ENCODE results near the gene KIAA1958.
"Not testable (repeated sequence)": the region's sequence is repeated elsewhere in the genome, so short reads cannot be mapped to it uniquely, and the experiment has no call there.

Gene KIAA1958

DNA sequence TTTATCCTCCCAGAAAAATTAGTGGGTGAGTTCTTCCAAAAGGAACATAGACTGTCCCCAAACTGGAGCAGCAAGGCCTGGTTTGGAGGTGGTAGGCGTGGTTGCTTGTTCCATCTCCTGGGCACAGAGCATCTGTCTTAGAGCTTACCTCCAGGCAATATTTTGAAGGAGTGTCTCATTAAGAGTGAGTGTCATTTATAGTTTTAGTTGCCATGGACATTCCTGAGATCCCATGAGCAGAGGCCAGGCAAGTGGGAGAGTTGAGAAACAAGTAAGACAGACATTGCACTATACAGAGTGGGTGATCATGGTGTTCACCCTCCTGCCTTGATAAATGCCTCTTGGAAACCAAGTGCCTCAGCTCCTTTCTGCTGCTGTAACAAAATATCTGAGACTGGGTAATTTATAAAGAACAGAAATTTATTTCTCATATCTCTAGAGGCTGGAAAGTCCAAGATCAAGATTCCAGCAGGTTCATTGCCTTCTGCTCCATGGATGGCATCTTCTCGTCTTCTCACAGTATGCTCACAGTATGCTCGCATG lies 68.5 kb downstream of the KIAA1958 start:
- in situ Hi-C loops (cut with MboI; ENCODE audit: low sequenced_read_pairs) = no loop called here

DNA sequence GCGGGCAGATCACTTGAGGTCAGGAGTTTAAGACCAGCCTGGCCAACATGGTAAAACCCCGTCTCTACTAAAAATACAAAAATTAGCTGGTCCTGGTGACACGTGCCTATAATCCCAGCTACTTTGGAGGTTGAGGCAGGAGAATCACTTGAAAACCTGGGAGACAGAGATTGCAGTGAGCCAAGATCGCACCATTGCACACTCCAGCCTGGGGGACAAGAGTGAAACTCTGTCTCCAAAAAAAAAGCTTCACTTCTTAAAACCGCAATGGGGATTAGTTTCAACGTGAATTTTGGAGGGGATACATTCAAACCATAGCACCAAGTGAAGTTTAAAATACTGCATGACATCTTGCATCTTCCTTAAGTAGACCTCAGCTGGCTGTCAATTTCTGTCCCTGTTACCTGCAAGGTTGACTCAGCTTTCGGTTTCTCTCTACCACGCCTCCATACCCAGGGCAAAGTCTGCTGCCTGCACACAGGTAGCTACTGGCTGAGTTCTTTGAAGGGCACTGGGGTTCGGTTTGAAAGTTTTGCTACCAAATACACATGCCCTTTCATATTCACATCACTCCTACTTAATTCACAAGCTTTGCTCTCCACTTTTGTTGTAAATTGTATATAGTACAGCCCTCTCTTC lies 69.3 kb downstream of the KIAA1958 start:
- in situ Hi-C loops (cut with MboI; ENCODE audit: low sequenced_read_pairs) = no loop called here

DNA sequence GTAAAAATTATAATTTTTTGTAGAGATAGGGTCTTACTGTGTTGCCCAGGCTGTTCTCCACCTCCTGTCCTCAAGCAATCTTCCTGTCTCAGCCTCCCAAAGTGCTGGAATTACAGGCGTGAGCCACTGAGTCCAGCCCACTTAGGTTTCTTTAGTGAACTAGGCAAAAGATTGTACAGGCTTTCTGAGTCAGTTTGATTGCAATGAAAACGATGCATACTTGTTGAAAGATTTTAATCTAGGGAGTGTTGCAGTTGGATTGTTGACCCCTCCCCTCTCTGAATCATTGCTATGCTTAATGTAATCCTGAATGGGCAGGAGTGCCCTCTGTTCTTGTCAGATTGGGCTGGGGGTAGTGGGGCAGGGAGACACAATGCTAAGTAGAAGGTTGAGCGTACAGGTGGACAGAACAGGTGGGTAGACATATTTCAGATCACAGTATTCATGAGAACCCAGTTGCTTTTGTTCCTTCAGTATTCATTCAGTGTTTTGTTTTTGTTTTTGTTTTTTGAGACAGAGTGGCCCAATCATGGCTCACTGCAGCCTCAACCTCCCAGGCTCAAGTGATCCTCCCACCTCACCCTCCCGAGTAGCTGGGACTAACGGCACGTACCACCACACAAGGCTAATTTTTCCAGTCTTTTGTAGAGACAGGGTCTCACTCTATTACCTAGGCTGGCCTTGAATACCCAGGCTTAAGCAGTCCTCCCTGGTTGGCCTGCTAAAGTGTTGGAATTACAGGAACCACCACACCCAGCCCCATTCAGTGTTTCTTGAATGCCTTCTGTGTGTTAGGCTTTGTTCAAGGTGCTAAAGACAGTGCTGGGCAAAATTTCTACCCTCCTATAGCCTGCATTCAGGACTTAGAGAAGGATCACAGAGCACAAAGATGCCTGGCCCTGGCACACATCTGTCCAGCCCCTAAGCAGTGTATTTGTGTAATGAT lies 70.1 kb downstream of the KIAA1958 start:
- in situ Hi-C loops (cut with MboI; ENCODE audit: low sequenced_read_pairs) = no loop called here

DNA sequence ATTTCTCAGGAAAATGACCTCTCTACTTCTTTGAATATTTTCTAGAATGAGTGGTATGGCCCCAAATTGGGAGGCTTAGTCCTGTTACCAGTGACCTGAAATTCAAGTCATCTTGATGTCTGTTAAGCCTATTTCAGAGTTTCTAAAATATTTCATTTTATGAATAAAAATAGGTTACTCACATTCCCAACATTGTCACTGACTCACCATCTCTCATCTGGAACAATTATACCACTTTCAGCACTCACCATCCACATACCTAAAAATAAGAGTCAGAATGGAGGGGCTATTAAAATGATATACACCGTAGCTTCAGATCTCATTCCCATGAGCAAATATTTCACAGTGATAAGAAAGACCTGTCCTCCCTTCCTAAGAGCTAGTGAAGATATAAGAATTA lies 71.8 kb downstream of the KIAA1958 start:
- in situ Hi-C loops (cut with MboI; ENCODE audit: low sequenced_read_pairs) = no loop called here

DNA sequence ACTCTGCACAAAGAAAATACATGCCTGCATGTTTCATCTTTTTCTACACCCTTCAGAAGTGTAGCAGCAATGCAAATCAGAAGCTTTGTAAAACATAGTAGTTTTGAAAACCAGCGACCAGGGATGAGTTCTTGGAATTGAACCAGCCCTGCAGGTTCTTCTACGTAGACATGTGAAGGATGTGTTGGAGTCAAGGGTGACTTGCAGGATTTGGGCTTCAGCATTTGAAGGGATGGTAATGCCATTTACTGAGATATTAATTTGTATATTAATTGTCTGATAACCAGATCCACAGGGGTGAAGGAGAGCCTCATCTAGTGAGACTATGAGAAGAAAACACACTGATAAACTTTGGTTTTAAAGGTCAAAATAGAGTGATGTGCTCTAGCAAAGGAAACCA lies 72.4 kb downstream of the KIAA1958 start:
- in situ Hi-C loops (cut with MboI; ENCODE audit: low sequenced_read_pairs) = no loop called here

DNA sequence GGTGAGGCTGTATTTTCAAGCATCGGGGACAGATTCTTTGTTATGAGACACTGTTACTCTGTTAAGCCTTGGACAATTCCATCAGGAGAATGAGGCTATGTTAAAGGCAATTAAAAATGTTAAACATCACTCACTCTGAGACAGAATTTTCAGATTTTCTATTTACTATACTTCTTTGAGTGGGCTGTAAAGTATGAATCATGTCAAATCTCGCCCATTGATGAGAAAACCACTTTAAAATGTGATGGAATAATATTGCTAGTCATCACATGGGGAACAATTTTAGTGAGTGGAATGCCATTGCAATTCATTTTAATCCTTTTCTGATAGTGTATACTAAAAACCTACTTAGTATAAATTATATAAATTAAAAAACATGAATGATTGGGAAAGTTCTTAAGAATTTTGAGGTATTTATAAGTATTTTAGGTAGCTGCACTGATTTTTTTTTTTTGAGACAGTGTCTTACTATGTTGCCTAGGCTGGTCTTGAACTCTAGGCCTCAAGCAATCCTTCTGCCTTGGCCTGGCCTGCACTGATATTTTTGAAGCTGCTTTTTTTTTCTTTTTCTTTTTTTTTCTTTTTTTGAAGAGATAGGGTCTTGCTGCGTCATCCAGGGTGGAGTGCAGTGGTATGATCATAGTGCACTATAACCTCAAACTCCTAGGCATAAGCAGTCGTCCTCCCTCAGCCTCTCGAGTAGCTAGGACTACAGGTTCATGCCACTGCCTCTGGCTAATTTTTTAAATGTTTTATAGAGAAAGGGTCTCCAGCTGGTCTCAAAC lies 73.2 kb downstream of the KIAA1958 start:
- in situ Hi-C loops (cut with MboI; ENCODE audit: low sequenced_read_pairs) = no loop called here

DNA sequence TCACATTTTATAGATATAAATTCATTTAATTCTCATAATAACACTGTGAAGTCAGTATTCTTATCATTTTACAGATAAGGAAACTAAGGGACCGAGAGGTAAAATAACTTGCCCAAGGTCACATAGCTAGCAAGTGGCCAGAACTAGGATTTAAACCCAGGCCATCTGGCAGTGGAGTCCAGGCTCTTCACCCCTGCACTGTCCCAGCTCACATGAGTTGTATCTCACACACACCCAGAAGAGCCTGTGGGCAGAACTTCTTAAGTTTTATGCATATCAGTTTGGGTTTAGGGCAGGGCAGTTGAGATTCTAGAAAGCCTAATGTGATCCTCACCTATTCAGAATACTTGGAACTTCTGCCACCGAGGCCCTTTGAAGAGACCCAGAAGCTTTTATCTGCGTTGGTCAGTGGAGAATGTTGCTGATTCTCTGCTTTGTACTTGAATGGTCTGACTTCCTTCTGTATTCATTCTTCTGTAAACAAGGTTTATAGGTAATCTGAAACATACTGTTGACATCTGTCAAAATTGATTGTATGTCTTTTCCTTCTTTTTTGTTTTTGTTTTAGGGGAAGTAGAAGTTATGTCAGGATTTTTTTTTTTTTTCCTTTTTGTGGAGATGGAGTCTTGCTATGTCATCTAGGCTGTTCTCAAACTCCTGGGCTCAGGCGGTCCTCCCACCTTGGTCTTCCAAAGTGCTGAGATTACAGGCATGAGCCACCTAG lies 75.8 kb downstream of the KIAA1958 start:
- in situ Hi-C loops (cut with MboI; ENCODE audit: low sequenced_read_pairs) = no loop called here

DNA sequence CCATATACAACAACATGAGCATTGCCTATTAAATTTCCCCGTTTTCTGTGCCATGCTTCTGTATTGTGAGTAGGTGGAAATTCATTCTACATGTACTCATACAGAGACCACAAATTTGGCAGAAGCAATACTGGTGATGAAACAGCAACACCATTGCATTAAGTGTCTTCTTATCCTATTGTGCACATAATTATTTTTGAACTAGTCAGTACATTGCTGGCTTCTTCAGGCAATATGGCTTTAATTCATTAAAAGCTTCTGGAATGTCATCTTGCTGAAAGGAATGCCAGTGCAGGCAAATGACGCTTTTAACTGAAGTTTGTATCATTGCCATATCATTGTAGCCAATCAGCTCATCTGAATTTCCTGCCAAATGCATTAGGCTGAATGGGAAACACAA lies 82.6 kb downstream of the KIAA1958 start:
- in situ Hi-C loops (cut with MboI; ENCODE audit: low sequenced_read_pairs) = no loop called here

DNA sequence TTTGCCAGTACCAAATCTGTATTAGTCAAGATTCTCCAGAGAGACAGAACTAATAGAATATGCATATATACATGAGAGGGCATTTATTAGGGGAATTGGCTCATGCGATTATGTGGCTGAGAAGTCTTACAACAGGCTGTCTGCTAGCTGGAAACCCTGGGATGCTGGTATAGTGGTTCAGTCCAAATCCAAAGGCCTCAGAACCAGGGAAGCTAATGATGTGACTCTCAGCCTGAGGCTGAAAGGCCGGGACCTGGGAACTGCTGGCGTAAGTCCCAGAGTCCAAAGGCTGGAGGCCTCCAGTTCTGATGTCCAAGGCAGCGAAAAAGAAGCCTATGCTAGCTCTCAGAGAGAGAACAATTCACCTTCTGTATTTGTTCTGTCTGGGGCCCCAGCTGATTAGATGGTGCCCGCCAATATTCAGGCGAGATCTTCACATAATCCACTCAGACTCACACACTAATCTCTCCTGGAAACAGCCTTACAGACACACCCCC lies 84.1 kb downstream of the KIAA1958 start:
- in situ Hi-C loops (cut with MboI; ENCODE audit: low sequenced_read_pairs) = no loop called here

DNA sequence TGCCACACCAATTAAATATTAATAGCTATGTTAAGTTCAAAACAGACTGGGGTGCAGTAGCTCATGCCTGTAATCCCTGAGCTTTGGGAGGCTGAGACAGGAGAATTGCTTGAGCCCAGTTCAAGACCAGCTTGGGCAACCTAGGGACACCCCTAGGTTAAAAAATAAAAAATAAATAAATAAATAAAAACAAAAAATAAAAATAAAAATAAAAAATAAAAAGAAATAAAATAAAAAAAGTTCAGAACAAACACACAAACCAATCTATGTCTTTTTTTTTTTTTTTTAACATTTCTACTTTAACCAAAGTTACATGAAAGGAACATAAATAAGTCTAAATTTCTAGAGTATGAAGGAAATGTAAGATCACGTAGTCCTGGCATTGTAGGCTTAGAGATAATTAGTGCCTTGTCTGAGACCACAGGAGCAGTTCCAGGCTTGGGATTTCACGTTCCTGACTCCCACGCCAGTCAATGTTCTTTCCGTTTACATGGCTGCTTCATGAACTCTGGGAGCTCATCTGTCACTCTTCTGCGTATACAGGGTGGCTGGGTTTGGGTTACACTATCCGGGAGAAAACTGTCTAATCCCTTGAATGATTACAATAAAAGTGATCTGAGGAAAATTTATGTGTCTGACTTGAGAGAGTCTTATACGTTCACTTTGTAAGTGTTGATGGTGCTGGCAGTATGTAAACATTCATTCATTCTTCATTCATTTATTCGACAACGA lies 85.2 kb downstream of the KIAA1958 start:
- in situ Hi-C loops (cut with MboI; ENCODE audit: low sequenced_read_pairs) = no loop called here

DNA sequence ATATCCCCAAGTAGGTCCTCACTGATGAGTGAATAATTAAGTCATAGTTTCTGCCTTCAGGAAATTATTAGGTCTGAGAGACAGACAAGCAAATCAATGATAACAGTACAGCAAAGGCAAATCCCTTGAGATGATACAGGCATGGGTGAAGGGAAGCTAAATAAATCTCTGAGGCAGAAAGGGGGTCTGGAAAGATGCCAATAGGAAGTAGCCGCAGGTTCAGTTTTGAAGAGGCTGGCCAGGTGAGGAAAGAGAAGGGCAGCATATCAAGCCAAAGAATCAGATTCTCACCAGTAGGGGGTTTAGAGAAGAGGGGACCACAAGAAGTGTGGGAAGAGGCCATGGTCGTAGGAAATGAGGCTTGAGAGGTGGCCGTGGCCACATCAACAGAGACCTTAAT lies 85.8 kb downstream of the KIAA1958 start:
- in situ Hi-C loops (cut with MboI; ENCODE audit: low sequenced_read_pairs) = no loop called here

DNA sequence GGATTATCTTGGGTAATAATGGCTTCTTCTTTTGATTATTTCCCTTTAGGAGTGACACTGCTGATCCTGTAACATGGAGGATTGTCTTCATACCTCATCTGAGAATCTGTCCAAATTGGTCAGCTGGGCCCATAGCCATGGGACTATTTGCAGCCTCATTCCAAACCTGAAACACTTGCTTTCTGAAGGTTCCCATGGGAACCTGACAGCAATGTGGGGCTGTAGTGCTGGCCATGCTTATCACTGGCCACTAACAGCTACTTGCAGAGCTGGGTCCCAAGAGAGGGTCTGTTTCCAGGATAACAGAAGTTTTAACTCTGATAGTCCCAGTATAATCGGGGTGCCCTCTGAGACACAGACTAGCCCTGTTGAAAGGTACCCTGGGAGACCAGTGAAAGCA lies 87.4 kb downstream of the KIAA1958 start:
- in situ Hi-C loops (cut with MboI; ENCODE audit: low sequenced_read_pairs) = no loop called here

DNA sequence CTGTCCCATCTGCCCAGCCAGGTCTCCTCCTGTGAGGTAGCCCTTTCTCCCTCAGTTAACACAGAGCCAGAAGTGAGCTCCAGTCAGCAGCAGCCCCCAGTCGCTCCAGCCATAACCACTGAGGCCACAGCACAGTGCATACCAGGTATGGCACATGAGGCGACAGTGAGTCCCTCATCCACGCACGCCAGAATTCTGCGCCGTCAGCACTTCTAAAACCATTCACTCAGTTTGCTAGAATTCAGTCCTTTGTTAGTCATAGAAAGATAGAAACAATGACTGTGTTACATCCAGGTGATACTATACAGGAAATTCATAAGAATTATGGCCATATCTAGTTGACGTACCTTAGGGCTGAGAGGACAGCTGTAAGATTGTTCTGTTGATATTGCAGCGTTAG lies 88.5 kb downstream of the KIAA1958 start:
- in situ Hi-C loops (cut with MboI; ENCODE audit: low sequenced_read_pairs) = no loop called here

DNA sequence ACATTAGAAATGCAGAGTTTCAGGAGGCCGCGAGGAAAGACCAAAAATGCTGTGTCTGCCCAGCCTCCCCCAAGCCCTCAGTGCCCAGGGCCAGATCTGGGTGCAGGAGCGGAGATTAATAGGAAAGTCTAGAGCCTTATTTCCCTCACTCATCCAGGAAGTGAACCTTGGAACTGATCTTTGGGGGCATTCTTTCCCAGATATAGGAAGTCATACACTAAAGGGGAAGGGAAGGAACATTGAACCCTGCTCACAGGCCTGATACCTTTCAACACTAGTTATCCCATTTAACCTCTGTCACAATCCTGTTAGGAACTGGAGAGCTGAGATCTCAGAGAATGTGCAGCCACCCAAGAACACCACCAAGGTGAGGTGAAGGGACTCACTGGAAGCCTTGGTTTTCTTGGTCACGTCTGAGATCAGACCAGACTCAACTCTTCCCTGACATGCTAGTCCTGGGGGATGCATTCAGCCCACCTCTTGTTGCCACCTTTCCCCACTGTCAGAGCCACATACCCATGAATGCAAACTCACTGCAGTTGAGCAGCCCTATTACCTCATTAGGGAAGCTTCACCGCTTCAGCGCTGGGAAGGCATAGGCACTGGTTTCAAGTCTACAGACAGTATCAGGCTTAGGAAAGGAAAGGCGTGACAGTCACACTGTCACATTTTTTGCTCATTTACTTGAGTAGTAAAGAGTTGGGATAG lies 95.0 kb downstream of the KIAA1958 start:
- in situ Hi-C loops (cut with MboI; ENCODE audit: low sequenced_read_pairs) = no loop called here

DNA sequence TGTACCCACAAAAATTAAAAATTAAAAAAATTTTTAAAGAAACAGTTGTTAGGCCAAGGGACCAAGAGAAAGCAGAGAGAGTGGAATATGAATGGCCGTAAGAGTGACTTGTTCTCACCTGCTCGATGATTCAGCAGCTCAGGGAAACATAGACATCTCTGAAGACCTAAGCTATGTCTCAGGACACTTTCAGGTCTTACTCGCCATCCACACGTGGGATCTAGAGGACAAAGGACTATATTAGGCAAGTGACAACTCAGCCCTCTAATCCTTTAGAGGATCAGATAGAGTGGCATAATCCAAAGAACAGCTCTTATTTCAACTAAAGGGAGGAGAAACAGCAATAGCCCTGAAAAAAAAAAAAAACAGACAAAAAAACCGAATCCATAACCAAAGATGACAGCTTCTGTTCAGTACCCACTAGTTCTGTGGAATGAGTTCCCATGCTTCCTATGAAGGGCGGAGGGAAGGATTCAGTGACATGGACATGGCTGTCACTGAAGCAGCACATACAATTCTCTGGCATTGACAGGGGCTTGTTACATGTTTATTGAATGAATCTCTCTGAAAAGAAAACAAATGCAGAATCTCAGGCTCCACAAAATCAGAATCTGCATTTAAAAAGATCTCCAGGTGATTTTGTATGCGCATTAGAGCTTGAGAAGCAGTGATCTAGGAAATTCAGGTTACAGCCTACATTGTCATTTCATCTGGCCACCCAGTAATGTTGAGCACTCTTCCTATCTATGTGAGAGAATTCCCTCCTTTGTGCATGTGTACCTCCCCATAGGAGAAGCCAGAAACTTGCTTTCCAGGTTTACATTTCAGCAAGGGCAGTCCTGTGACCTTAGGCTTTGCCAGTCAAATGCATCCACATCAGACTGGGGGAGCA lies 96.0 kb downstream of the KIAA1958 start:
- in situ Hi-C loops (cut with MboI; ENCODE audit: low sequenced_read_pairs) = no loop called here

DNA sequence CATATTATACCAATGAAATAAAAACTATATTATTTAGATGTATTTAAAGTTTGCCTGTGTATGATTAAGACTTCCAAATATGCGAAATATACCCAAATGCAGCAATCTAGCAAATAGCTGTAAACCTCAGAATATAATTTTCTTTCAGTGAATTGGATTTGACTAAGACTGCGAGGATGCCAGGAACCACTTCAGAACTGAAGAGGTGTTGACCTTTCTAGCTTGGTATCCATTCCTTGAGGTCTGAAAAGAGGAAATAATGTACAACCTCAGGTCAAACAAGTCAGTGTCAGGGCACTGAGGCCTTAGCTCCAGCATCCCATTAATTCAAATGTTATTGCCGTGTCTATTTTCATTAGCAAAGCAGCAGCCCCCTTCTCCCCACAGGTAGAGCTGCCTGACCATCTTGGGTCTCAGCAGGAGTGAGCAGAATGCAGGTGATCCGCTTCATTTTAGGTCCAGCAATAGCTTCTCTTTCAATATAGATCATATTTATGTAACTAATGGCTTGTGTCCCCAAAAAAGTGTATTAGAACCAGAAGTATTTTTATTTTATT lies 100.0 kb downstream of the KIAA1958 start:
- in situ Hi-C loops (cut with MboI; ENCODE audit: low sequenced_read_pairs) = no loop called here

DNA sequence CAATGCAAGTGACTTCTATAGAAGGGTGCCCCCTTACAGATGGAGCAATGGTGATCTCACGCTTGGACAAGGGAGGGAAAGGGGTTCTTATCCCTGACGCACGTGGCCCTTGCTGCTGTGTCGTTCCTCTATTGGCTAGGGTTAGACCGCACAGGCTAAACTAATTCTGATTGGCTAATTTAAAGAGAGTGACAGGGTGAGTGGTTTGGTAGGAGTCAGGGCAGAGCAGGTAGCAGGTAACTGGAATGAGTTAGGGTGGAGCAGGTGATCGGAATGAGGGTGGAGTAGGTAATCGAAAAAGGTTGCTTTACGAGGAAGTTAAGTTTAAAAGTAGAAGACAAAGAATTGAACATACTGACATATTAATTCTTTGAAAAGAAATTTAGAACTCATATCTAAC lies 105.2 kb downstream of the KIAA1958 start:
- in situ Hi-C loops (cut with MboI; ENCODE audit: low sequenced_read_pairs) = not testable (repeated sequence)

DNA sequence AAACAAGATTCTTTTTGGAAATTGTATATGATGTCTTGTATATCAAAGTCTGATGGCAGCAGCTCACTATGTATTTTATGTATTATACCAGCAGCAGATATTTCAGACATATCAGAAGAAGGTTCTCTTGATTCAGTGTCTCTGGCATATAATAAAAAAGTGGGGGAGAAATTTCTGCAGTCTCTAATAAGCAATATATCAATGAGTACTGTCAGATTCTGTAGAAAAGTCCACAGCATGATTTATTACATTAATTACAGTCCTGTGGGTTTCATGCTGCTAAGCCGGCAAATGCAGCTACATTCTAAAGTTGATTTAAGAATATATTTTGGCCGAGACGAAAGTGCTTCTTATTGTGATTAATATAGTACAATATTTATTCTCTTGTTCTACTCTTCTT lies 113.1 kb downstream of the KIAA1958 start:
- in situ Hi-C loops (cut with MboI; ENCODE audit: low sequenced_read_pairs) = no loop called here
